Measurements from ENCODE around the gene AMTN.
"Not testable (repeated sequence)": the region's sequence is repeated elsewhere in the genome, so short reads cannot be mapped to it uniquely, and the experiment has no call there.

AMTN gene, protein sequence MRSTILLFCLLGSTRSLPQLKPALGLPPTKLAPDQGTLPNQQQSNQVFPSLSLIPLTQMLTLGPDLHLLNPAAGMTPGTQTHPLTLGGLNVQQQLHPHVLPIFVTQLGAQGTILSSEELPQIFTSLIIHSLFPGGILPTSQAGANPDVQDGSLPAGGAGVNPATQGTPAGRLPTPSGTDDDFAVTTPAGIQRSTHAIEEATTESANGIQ

GRCh38 chr4:70518269-70518668, at the start of gene AMTN:
Gene AMTN (plus strand): TSS chr4:70518569. CDS start chr4:70518778, 209 bp downstream.
- no peaks in the 10 kb centered on the region for H3K36me3 ChIP-seq

GRCh38 chr4:70471897-70472296, 46.5 kb upstream of the AMTN start, which contains the start of gene MUC7:
Gene MUC7 (plus strand): TSS chr4:70472197. CDS start chr4:70474022, 1,825 bp downstream.
- intact Hi-C loops (cut with DNase I; ENCODE audit: low total_unique reads), result no loop called here

More at GRCh38 chr4:70518269-70518668, at the start of gene AMTN:
- TF ChIP-seq, protein P1, sequence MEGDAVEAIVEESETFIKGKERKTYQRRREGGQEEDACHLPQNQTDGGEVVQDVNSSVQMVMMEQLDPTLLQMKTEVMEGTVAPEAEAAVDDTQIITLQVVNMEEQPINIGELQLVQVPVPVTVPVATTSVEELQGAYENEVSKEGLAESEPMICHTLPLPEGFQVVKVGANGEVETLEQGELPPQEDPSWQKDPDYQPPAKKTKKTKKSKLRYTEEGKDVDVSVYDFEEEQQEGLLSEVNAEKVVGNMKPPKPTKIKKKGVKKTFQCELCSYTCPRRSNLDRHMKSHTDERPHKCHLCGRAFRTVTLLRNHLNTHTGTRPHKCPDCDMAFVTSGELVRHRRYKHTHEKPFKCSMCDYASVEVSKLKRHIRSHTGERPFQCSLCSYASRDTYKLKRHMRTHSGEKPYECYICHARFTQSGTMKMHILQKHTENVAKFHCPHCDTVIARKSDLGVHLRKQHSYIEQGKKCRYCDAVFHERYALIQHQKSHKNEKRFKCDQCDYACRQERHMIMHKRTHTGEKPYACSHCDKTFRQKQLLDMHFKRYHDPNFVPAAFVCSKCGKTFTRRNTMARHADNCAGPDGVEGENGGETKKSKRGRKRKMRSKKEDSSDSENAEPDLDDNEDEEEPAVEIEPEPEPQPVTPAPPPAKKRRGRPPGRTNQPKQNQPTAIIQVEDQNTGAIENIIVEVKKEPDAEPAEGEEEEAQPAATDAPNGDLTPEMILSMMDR (IDR thresholded peaks at IDR 0.05), result no peak
- no peak for DNase-seq
- no peak within 1 kb of the TSS for H3K27ac ChIP-seq
- intact Hi-C loops (cut with DNase I; ENCODE audit: low total_unique reads), result no loop called here
- no peaks in the 10 kb centered on the region for H3K4me1 ChIP-seq
- H3K4me3 ChIP-seq, result no peak within 1 kb of the TSS
- H3K27me3 ChIP-seq, result no peaks in the 10 kb centered on the region
- H3K9me3 ChIP-seq, result no peaks in the 10 kb centered on the region

DNA sequence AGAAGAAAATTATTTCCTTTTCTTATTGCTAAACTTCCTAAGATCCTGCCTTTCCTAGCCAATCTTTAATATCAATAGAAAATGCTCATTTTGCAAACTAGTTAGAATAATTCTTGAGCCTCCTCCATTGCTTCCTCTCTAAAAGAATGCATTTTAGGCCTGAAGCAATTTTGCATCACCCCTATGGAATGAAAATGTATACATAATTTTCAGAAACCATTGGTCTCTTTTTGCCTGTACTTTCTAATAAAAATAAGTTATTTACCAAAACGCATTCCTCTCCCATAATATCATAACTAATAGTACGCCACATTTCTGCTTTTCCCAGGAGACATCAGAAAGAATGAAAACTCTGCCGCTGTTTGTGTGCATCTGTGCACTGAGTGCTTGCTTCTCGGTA, 44.7 kb upstream of the AMTN start:
- TF ChIP-seq, protein P1 (IDR thresholded peaks at IDR 0.05), result no peak
- no peak overlapping the region for H3K27ac ChIP-seq

More at GRCh38 chr4:70471897-70472296, 46.5 kb upstream of the AMTN start, which contains the start of gene MUC7:
- no peaks in the 10 kb centered on the region for H3K36me3 ChIP-seq
- no peaks in the 10 kb centered on the region for H3K9me3 ChIP-seq
- DNase-seq, result no peak
- TF ChIP-seq, protein P1 (IDR thresholded peaks at IDR 0.05), result no peak
- no peaks in the 10 kb centered on the region for H3K27me3 ChIP-seq
- H3K27ac ChIP-seq, result no peak within 1 kb of the TSS
- H3K4me3 ChIP-seq, result no peak within 1 kb of the TSS
- no peaks in the 10 kb centered on the region for H3K4me1 ChIP-seq

DNA sequence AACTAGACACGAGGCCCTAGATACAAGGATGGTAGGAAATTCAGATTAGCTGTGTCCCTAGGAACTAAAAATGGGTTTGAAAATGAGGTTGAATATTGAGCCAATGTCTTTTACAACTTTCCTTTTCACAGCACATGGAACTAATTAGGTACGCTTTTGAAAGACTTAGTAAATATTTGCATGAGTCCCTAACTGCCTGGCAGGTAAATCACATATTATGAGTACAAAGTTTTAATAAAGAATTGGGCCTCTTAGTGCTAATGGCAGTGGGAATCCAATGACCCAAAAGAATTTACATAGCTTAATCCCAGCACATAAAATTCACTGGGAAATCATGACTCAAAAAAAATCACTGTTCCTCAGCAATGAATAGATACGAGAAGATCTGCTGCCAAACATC, 29.6 kb upstream of the AMTN start:
- no peak for DNase-seq
- H3K4me3 ChIP-seq, result no peak overlapping the region

More for the DNA sequence above, 44.7 kb upstream of the AMTN start:
- Histone ChIP-seq H3K4me1 (no peaks in the 10 kb centered on the region), H3K9me3 (no peaks in the 10 kb centered on the region), H3K36me3 (no peaks in the 10 kb centered on the region), H3K27me3 (no peaks in the 10 kb centered on the region), H3K4me3 (no peak overlapping the region)
- intact Hi-C loops (cut with DNase I; ENCODE audit: low total_unique reads), result no loop called here
- DNase-seq, result no peak

GRCh38 chr4:70496231-70496630, 22.1 kb upstream of the AMTN start:
- Histone ChIP-seq H3K4me1 (no peaks in the 10 kb centered on the region), H3K27ac (no peak overlapping the region), H3K4me3 (no peak overlapping the region), H3K27me3 (no peaks in the 10 kb centered on the region), H3K36me3 (no peaks in the 10 kb centered on the region), H3K9me3 (no peaks in the 10 kb centered on the region)
- intact Hi-C loops (cut with DNase I; ENCODE audit: low total_unique reads), result no loop called here
- DNase-seq, result no peak
- TF ChIP-seq, protein P1 (IDR thresholded peaks at IDR 0.05), result no peak

More for the DNA sequence above, 29.6 kb upstream of the AMTN start:
- TF ChIP-seq, protein P1 (IDR thresholded peaks at IDR 0.05), result no peak
- H3K4me1 ChIP-seq, result no peaks in the 10 kb centered on the region
- no peaks in the 10 kb centered on the region for H3K9me3 ChIP-seq
- no peaks in the 10 kb centered on the region for H3K36me3 ChIP-seq
- intact Hi-C loops (cut with DNase I; ENCODE audit: low total_unique reads), result no loop called here
- H3K27me3 ChIP-seq, result no peaks in the 10 kb centered on the region
- no peak overlapping the region for H3K27ac ChIP-seq

DNA sequence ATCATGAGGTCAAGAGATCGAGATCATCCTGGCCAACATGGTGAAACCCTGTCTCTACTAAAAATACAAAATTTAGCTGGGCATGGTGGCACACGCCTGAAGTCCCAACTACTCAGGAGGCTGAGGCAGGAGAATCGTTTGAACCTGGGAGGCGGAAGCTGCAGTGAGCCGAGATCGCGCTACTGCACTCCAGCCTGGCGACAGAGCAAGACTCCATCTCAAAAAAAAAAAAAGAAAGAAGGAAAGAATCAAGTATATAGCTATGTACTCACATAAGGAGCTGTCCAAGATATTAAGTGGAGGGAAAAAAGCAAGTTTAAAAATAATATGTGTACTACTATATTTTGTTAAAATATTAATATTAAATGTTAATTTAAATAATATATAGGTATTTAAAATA, 16.5 kb upstream of the AMTN start:
- H3K36me3 ChIP-seq; H3K4me3 ChIP-seq; DNase-seq; H3K4me1 ChIP-seq; H3K27me3 ChIP-seq; H3K27ac ChIP-seq; intact Hi-C loops (cut with DNase I; ENCODE audit: low total_unique reads); H3K9me3 ChIP-seq: not testable (repeated sequence)
